GM10847 (cell line): ENCODE data around the gene MYO5B.

Experiments used
- POLR2A ChIP-seq: IDR thresholded peaks from 2 replicates; pipeline ENCODE4 v1.6.1; 2011; ENCODE audit not compliant: insufficient read length; ENCODE audit errors: extremely low read depth

MYO5B gene

GRCh38 chr18:50075772-50076171 lies 119.2 kb downstream of the MYO5B start:
- TF ChIP-seq POLR2A, result no peak

DNA sequence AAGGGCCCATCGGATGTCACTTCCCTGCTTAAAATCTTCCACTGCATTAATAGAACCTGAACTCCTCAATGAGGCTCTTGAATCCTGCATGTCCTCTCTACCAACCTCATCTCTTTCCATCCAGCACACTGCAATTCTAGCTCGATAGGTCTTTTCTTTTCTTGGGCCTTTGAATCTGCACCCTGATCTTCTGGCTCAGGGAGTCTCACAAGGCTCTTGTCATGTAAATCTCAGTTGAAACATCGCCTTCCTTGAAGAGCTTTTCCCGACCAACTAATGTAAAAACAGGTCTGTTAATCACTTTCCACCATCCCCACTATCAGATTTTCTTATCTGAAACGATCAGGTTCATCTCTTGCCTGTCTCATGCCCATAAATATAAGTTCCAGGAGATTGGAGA lies 120.5 kb downstream of the MYO5B start:
- TF ChIP-seq POLR2A, result no peak

- TF ChIP-seq POLR2A, result no peak
Measured at GRCh38 chr18:50073319-50073718, 121.6 kb downstream of the MYO5B start.

GRCh38 chr18:50072146-50072545 lies 122.8 kb downstream of the MYO5B start:
- no peak for TF ChIP-seq POLR2A

DNA sequence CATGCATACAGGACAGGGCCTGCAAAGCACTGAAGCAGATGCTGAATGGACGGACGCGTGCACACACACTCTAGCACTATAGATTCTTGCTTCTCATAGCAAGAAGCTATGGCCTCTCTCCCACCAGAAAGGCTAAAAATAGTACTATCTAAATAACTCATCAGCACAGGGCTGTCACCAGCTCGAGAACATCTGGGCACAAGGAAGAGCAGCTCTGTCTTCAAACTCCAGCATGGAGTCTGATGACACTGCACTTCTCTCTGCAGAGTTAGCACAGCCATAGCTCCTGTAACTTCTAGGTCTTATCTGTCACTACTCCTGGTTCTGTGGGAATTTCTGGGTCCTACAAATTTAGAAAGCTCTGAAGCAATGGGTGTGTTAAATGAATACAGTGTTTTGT lies 123.5 kb downstream of the MYO5B start:
- no peak for TF ChIP-seq POLR2A

- TF ChIP-seq POLR2A, result no peak
Measured at GRCh38 chr18:50069422-50069821, 125.5 kb downstream of the MYO5B start.

DNA sequence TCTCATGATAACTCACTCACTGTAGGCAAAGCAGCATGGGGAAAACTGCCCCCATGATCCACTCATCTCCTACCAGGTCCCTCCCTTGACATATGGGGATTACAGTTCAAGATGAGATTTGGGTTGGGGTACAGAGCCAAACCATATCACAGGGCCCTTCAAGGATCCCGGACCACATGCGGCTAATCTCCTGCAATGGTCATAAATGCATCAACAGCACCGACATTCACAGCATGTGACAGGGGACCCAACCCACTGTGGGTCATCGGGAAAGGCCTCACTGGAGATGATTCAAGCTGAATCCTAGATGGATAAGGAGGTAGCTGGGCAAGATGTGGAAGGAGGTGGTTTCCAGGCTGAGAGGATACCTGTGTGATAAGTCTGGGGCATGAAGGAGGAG lies 129.4 kb downstream of the MYO5B start:
- no peak for TF ChIP-seq POLR2A

GRCh38 chr18:50065039-50065438 lies 129.9 kb downstream of the MYO5B start:
- no peak for TF ChIP-seq POLR2A

DNA sequence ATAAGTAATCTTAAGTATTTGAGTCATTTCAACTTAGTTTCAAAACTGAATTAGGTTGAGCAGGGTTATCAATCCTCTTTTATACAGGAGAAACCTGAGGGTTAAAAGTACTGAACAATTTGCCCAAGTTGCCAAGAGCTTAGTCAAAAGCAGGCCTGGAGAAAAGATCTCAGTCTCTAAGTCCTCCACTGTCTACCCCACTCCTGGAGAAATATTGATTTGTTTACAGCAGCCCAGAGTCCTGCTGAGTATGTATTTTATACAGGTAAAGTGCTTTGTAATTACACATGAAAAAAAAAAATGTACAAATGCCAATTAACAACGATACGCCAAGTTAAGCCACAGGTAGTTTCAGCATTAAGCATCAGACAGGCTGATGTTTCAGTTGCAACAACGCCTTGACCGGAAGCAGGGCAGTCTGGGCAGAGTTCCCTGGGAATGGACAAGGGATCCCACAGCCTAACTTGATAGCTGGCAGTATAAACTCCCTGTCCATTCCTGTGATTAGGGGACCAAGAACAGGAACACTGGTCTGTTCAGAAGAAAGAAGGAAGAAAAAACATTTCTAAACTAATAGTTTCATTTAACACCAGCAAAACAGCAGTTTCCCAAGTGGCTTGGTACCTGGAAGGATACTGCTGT lies 132.9 kb downstream of the MYO5B start:
- no peak for TF ChIP-seq POLR2A

DNA sequence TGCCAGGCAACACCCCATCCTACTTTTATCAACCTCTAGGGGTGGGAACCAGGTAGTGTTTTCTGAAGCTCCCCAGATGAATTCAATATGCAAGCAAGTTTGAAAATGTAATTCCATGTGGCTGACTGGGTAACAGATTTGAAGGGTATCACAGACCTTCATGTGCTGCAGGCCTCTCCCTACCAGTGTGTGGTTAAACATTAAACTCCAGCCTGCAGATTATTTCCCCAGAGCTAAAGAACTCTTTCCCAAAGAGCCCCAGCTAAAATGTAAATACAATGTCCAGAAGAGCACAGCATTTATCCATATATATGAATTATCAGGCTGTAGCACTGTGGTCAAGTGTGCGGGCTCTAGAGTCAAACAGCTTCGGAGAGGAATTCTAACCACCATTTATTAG lies 134.1 kb downstream of the MYO5B start:
- TF ChIP-seq POLR2A, result no peak

GRCh38 chr18:50058731-50059130 lies 136.2 kb downstream of the MYO5B start:
- no peak for TF ChIP-seq POLR2A

DNA sequence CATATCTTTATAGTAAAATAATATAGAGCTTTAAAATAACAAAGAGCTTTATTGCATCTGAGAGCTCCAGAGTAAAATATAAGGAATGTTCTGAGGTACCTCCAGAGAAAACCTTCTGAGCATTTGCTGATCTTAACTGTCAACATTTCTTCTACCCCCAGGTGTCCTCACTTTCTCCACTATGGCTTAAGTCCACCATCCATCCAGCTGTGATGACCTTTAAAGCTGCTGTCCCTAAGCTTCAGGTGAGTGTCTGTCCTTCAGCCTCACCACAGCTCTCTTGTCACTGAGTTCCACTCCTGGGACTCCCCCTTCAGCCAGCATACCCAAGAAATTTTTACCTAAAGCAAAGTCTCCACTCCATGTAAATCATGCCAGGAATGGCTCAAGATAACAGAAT lies 137.9 kb downstream of the MYO5B start:
- TF ChIP-seq POLR2A, result no peak

DNA sequence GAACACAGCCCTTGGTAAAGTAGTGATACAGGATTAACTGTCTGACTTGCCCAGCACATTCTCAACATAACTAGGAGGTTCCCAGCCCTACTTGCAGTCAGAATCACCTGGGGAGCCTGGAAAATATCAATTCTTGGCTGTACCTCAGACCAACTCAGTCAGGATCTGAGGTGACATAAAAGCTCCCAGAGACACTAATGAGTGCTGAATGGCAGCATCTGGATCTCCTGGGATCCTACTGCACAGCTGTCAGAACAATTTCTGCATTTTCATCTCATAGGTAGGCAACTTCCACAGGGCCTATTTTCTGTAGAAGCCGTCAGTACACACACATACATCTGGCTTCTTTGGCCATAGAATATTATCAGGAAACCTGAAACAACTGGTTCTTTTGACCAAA lies 138.8 kb downstream of the MYO5B start:
- no peak for TF ChIP-seq POLR2A

- no peak for TF ChIP-seq POLR2A
Measured at GRCh38 chr18:50055488-50055887, 139.5 kb downstream of the MYO5B start.

DNA sequence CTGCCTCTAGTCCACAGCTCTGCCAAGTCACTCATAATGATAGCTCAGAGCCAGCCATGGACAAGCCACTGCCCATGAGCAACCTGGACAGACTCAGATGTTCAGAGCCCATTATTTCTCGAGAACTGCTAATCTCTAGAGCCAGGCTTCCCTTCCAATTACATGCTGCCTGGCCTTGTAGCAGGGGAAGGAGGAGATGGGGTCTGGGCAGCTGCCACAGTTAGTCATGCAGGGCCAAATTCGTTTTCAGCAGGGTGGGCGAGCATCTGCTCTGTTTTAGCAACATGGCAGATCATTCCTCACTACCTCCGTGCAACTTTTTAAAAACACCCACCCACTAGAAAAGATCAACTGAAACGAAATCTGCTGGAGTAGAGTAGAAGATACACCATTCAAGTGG lies 141.8 kb downstream of the MYO5B start:
- no peak for TF ChIP-seq POLR2A

DNA sequence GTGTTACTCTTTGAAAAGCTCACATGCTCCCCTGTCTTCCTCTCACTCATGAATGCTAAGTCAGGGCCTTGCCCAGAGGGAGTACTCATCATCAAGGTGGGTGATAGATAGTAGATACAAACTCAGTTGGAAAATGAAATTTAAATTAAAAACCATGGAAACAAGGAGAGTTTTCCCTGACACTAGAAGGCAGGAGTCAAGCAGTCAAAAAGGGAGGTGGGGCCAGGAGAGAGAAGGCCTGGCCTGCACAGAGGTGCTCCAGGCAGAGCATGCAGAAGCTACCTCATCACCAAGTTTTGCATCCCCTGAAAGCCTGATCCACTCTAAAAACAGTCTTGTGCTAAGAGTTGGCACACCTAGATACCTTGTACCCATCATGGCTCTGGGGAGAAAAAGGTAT lies 143.7 kb downstream of the MYO5B start:
- TF ChIP-seq POLR2A, result no peak

DNA sequence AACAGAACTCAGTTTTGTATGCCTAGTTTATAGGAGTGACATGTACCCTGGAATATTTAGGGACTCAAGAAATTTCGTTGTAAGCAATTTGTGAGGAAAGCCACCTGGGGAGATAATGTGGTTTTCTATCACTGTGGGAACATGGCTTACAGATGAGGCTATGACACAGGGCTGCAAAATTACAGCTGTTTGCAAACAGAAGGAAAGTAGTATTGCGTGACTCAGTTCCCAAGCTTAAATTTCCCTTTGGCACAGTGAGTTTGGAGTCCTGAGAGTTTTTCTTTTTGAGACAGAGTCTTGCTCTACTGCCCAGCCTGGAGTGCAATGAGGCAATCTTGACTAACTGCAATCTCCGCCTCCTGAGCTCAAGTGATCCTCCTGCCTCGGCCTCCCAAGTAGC lies 149.8 kb downstream of the MYO5B start:
- TF ChIP-seq POLR2A, result no peak
